ENCODE results near the gene TUBGCP5. TPM values are rescaled to one million over a fixed set of nuclear protein-coding genes. Genes with fewer than 3 reads are reported as not detected.
"Not testable (repeated sequence)": the region's sequence is repeated elsewhere in the genome, so short reads cannot be mapped to it uniquely, and the experiment has no call there.

TUBGCP5 gene
- total RNA-seq, 4 donors from 2014 or later: 10.1 to 19.1 (median 10.7) TPM

DNA sequence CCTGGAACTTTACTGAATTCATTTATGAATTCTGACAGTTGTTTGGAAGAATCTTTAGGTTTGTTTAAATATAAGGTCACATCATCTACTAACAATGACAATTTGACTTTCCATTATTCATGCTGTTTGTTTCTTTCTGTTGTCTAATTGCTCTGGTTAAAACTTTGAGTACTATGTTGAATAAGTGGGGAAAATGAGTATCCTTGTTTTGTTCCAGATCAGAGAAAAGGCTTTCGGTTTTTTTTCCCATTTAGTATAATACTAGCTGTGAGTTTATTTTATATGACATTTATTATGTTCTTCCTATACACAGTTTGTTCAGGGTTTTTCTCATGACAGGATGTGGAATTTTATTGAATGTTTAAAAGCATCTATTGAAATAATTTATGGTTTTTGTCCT lies 11.3 kb upstream of the TUBGCP5 start:
- intact Hi-C loops (cut with DNase I; ENCODE audit: low total_unique reads): no loop called here
- DNase-seq: no peak
- H3K4me1 ChIP-seq: no peaks in the 10 kb centered on the region
- no peaks in the 10 kb centered on the region for H3K36me3 ChIP-seq
- no peak for TF ChIP-seq POLR2A (IDR thresholded peaks at IDR 0.05)
- TF ChIP-seq, protein P1, sequence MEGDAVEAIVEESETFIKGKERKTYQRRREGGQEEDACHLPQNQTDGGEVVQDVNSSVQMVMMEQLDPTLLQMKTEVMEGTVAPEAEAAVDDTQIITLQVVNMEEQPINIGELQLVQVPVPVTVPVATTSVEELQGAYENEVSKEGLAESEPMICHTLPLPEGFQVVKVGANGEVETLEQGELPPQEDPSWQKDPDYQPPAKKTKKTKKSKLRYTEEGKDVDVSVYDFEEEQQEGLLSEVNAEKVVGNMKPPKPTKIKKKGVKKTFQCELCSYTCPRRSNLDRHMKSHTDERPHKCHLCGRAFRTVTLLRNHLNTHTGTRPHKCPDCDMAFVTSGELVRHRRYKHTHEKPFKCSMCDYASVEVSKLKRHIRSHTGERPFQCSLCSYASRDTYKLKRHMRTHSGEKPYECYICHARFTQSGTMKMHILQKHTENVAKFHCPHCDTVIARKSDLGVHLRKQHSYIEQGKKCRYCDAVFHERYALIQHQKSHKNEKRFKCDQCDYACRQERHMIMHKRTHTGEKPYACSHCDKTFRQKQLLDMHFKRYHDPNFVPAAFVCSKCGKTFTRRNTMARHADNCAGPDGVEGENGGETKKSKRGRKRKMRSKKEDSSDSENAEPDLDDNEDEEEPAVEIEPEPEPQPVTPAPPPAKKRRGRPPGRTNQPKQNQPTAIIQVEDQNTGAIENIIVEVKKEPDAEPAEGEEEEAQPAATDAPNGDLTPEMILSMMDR (IDR thresholded peaks at IDR 0.05): no peak
- TF ChIP-seq POLR2AphosphoS5 (IDR thresholded peaks at IDR 0.05): no peak
- TF ChIP-seq EP300 (IDR thresholded peaks at IDR 0.05; ENCODE audit: low read depth): no peak
- in situ Hi-C loops (cut with MboI; ENCODE audit: low pct_ligation_motif_present in 1 of 4, low pct_unique_long_range_greater_than_20kb in 1 of 4, low sequenced_read_pairs in 3 of 4): no loop called here
- no peak overlapping the region for H3K4me3 ChIP-seq
- 48 to 50% methylated on average over 1 of the region's 1 CpG for WGBS, 2 donors (ENCODE audit: low coverage in 1 of 2)
- no peaks in the 10 kb centered on the region for H3K27me3 ChIP-seq
- no peaks in the 10 kb centered on the region for H3K9me3 ChIP-seq
- H3K27ac ChIP-seq: no peak overlapping the region

DNA sequence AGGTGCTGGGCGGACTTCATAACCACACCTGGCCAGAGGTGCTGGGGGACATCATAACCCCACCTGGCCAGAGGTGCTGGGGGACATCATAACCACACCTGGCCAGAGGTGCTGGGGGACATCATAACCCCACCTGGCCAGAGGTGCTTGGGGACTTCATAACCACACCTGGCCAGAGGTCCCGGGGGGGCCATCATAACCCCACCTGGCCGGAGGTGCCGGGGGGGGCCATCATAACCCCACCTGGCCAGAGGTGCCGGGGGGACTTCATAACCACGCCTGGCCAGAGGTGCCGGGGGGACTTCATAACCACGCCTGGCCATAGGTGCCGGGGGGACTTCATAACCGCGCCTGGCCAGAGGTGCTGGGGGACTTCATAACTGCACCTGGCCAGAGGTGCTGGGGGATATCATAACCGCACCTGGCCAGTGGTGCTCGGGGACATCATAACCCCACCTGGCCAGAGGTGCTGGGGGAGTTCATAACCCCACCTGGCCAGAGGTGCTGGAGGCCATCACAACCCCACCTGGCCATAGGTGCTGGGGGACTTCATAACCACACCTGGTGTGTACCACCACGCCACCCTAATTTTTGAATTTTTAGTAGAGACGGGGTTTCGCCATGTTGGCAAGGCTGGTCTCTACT lies 10.7 kb upstream of the TUBGCP5 start:
- Histone ChIP-seq H3K4me1 (no peaks in the 10 kb centered on the region), H3K27me3 (no peaks in the 10 kb centered on the region), H3K36me3 (no peaks in the 10 kb centered on the region), H3K27ac (no peak overlapping the region), H3K9me3 (no peaks in the 10 kb centered on the region), H3K4me3 (no peak overlapping the region)
- in situ Hi-C loops (cut with MboI; ENCODE audit: low pct_ligation_motif_present in 1 of 4, low pct_unique_long_range_greater_than_20kb in 1 of 4, low sequenced_read_pairs in 3 of 4): loop anchor here in 1 of 4 donors (25.0 kb wide), 1 partner anchor 113 kb away; no protein-coding TSS in a partner anchor
- TF ChIP-seq EP300 (IDR thresholded peaks at IDR 0.05; ENCODE audit: low read depth): no peak
- TF ChIP-seq POLR2AphosphoS5 (IDR thresholded peaks at IDR 0.05): no peak
- no peak for TF ChIP-seq POLR2A (IDR thresholded peaks at IDR 0.05)
- TF ChIP-seq, protein P1 (IDR thresholded peaks at IDR 0.05): no peak
- intact Hi-C loops (cut with DNase I; ENCODE audit: low total_unique reads): no loop called here
- DNase-seq: no peak
- WGBS, 2 donors (ENCODE audit: low coverage in 1 of 2): 72 to 84% methylated on average over 3 to 12 of the region's 16 CpGs

DNA sequence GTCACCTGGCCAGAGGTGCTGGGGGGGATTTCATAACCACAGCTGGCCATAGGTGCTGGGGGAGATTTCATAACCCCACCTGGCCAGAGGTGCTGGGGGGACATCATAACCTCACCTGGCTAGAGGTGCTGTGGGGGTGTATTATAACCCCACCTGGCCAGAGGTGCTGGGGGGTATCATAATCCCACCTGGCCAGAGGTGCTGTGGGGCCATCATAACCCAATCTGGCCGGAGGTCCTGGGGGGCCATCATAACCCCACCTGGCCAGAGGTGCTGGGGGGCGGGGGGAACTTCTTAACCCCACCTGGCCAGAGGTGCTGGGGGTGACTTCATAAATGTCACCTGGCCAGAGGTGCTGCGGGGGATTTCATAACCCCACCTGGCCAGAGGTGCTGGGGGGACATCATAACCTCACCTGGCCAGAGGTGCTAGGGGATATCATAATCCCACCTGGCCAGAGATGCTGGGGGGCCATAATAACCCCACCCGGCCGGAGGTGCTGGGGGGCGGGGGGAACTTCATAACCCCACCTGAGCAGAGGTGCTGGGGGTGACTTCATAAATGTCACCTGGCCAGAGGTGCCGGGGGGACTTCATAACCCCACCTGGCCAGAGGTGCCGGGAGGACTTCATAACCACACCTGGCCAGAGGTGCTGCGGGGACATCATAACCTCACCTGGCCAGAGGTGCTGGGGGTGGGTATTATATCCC lies 9.4 kb upstream of the TUBGCP5 start:
- H3K36me3 ChIP-seq; intact Hi-C loops (cut with DNase I; ENCODE audit: low total_unique reads); H3K27ac ChIP-seq; H3K27me3 ChIP-seq; H3K4me1 ChIP-seq; H3K9me3 ChIP-seq; DNase-seq; H3K4me3 ChIP-seq: not testable (repeated sequence)
- in situ Hi-C loops (cut with MboI; ENCODE audit: low pct_ligation_motif_present in 1 of 4, low pct_unique_long_range_greater_than_20kb in 1 of 4, low sequenced_read_pairs in 3 of 4): loop anchor here in 1 of 4 donors (25.0 kb wide), 1 partner anchor 111 kb away; no protein-coding TSS in a partner anchor
- 91 to 100% methylated on average over 1 to 8 of the region's 9 CpGs for whole genome bisulfite sequencing, 2 donors (ENCODE audit: low coverage in 1 of 2)

DNA sequence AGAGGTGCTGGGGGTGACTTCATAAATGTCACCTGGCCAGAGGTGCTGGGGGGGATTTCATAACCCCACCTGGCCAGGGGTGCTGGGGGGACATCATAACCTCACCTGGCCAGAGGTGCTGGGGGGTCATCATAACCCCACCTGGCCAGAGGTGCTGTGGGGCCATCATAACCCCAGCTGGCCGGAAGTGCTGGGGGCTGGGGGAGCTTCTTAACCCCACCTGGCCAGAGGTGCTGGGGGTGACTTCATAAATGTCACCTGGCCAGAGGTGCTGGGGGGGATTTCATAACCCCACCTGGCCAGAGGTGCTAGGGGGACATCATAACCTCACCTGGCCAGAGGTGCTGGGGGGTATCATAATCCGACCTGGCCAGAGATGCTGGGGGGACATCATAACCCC lies 4.6 kb upstream of the TUBGCP5 start:
- H3K36me3 ChIP-seq; DNase-seq; H3K27ac ChIP-seq; H3K9me3 ChIP-seq; H3K4me1 ChIP-seq; H3K27me3 ChIP-seq; H3K4me3 ChIP-seq; intact Hi-C loops (cut with DNase I; ENCODE audit: low total_unique reads): not testable (repeated sequence)
- 57% methylated on average over 1 of the region's 2 CpGs; no CpG with 5 or more reads in 1 of the 2 donors for WGBS, 2 donors (ENCODE audit: low coverage in 1 of 2)
- in situ Hi-C loops (cut with MboI; ENCODE audit: low pct_ligation_motif_present in 1 of 4, low pct_unique_long_range_greater_than_20kb in 1 of 4, low sequenced_read_pairs in 3 of 4): loop anchor here in 1 of 4 donors (25.0 kb wide), 1 partner anchor 107 kb away; no protein-coding TSS in a partner anchor

DNA sequence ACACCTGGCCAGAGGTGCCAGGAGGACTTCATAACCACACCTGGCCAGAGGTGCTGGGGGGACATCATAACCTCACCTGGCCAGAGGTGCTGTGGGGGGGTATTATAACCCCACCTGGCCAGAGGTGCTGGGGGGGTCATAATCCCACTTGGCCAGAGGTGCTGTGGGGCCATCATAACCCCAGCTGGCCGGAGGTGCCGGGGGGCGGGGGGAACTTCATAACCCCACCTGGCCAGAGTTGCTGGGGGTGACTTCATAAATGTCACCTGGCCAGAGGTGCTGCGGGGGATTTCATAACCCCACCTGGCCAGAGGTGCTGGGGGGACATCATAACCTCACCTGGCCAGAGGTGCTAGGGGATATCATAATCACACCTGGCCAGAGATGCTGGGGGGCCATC lies 4.2 kb upstream of the TUBGCP5 start:
- in situ Hi-C loops (cut with MboI; ENCODE audit: low pct_ligation_motif_present in 1 of 4, low pct_unique_long_range_greater_than_20kb in 1 of 4, low sequenced_read_pairs in 3 of 4): loop anchor here in 1 of 4 donors (25.0 kb wide), 1 partner anchor 106 kb away; no protein-coding TSS in a partner anchor
- H3K27me3 ChIP-seq; H3K9me3 ChIP-seq; H3K4me1 ChIP-seq; DNase-seq; H3K36me3 ChIP-seq; intact Hi-C loops (cut with DNase I; ENCODE audit: low total_unique reads); H3K4me3 ChIP-seq; H3K27ac ChIP-seq: not testable (repeated sequence)
- WGBS, 2 donors (ENCODE audit: low coverage in 1 of 2): 60 to 89% methylated on average over 1 to 4 of the region's 4 CpGs

DNA sequence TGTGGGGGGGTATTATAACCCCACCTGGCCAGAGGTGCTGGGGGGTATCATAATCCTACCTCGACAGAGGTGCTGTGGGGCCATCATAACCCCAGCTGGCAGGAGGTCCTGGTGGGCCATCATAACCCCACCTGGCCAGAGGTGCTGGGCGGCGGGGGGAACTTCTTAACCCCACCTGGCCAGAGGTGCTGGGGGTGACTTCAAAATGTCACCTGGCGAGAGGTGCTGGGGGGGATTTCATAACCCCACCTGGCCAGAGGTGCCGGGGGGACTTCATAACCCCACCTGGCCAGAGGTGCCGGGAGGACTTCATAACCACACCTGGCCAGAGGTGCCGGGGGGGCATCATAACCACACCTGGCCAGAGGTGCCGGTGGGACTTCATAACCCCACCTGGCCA lies 2.4 kb upstream of the TUBGCP5 start:
- intact Hi-C loops (cut with DNase I; ENCODE audit: low total_unique reads): not testable (repeated sequence)

More for the DNA sequence above, 2.4 kb upstream of the TUBGCP5 start:
- not testable (repeated sequence) for DNase-seq, H3K4me3 ChIP-seq, H3K9me3 ChIP-seq, H3K27me3 ChIP-seq, H3K36me3 ChIP-seq, H3K27ac ChIP-seq
- in situ Hi-C loops (cut with MboI; ENCODE audit: low pct_ligation_motif_present in 1 of 4, low pct_unique_long_range_greater_than_20kb in 1 of 4, low sequenced_read_pairs in 3 of 4): loop anchor here in 1 of 4 donors (25.0 kb wide), 1 partner anchor 104 kb away; no protein-coding TSS in a partner anchor
- H3K4me1 ChIP-seq: peaks cover 7 to 22% (median 13%) of the 10 kb centered on the region in 4 donors
- WGBS, 2 donors (ENCODE audit: low coverage in 1 of 2): 83% methylated on average over 8 of the region's 8 CpGs; no CpG with 5 or more reads in 1 of the 2 donors
